CD4-positive, alpha-beta T cell treated with Interleukin-1 beta for 1 hour (primary cell): ENCODE measurements around the gene CMTR2.
A peak's percentile ranks its signal among the peaks of the same experiment; 100 is the strongest.
"Not testable (repeated sequence)": the region's sequence is repeated elsewhere in the genome, so short reads cannot be mapped to it uniquely, and the experiment has no call there.

ENCODE experiments used
- DNase-seq, 2 donors: peaks; one replicate each; pipeline ENCODE4 v3.0.0-alpha.2; 2020 to 2022

Gene CMTR2, protein sequence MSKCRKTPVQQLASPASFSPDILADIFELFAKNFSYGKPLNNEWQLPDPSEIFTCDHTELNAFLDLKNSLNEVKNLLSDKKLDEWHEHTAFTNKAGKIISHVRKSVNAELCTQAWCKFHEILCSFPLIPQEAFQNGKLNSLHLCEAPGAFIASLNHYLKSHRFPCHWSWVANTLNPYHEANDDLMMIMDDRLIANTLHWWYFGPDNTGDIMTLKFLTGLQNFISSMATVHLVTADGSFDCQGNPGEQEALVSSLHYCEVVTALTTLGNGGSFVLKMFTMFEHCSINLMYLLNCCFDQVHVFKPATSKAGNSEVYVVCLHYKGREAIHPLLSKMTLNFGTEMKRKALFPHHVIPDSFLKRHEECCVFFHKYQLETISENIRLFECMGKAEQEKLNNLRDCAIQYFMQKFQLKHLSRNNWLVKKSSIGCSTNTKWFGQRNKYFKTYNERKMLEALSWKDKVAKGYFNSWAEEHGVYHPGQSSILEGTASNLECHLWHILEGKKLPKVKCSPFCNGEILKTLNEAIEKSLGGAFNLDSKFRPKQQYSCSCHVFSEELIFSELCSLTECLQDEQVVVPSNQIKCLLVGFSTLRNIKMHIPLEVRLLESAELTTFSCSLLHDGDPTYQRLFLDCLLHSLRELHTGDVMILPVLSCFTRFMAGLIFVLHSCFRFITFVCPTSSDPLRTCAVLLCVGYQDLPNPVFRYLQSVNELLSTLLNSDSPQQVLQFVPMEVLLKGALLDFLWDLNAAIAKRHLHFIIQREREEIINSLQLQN

DNA sequence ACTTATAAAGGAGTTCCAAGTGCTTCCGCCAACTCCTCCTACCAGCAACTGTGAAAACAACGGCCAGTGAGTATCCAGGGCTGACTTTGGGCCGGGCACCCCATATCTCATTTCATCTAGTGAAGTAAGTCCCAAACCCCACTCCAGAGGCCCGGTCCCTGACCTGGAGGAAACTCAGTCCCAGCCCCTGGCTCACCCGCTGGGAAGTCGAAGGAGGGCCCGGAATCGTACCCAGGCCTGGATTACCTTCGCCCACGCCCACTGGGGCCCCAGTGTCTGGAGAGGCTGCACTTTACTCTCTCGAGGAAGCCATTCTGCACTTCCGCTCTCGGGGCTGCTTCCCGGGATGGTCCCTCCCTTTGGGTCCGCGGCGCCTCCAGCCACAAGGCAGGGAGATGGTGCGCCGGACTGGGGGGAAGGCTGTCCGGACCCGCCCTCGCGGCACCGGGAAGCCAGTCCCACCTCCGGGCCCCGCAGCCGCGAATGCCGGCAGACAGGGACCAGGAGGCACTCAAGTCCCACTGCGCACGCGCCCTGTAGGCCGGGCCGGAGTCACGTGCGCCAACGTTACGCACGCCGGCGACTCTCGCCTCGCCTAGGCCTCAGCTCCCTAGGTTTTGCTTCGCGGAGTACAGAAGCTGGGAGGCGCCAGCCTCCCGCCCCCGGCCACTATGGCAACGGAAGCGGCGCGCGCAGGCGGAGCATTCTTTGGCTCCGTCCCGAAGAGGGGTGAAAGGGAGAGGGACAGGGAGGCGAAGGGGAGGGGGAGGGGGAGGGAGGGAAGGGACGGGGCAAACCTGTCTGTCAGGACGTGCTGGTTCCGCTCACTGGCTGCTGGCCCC is at the start of gene CMTR2:
Gene CMTR2 (minus strand): TSS at position 513 of the 842 bp plus-strand sequence. CDS start 3,482 bp downstream, outside the sequence.
- peak; percentile 90 to 92 for DNase-seq

DNA sequence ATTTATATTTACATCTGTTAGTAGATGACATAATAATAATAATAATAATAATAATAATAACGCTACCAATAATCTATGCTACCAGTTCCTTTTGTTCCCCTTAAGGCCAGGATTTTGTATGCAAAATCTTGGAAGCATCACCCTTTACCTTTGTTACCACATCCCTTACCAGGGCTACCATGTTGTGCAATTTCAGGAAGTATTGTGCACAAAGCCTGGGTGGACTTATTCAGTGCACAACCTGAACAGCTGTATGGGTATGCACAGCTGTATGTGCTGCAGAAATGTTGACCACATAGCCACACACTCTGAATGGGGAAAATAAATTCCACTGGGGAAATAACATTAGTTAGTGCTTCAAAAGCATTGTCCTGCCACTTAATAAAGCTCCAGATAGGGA is 49.4 kb upstream of the CMTR2 start:
- no peak for DNase-seq

DNA sequence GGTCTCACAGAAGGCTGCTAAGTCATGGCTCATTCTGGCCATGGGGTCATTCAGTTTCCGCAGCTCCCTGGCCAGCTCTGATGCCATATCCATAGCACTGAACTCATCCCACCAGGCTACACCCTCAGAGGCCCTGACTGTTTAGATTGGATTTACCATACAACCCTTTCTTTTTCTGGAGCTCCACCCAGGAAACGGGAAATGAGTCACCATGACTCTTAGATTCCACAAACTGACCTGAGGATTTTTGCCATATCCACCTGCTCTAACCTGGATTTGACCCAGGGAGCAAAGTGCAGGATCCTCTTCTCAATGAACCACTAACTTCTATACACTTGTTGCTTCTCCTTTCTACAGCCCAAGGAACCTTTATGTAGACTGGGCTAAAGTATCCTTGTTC is 49.0 kb upstream of the CMTR2 start:
- no peak for DNase-seq

DNA sequence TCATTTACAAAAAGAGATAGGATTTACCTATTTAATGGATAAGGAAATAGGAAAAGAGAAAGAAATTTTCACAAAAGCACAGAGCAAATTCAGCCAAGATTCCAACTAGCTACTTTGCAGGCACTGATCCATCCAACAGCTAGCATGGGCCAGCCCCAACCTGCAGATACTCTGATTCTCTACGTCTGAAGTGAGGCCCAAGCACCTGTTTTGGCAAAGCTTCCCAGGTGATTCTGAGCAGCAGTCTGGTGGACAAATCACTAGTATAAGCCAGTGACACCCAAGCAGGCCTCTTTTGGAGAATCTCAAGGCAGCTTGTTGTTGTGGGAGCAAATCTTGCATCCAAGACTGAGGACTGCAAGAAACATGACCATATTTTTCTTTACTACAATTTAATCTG is 48.4 kb upstream of the CMTR2 start:
- DNase-seq: no peak

DNA sequence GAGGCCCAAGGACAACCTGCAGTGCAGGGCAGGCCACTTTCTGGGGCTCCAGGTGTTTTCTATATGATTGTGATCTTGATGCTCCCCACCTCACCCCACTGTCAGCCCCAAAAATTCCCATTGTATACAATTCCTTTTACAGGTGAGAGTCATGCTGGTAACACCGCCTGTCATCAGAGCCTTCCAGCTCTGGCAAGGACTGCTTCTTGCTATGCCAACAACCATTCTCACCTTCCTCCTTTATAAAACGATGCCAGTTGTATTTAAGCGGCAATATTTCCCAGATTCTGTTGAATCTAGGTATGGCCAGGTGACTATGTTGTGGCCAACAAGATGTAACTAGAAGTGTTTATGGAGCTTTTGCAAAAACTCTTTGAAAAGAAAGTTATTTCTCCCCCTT is 38.9 kb upstream of the CMTR2 start:
- DNase-seq: no peak

DNA sequence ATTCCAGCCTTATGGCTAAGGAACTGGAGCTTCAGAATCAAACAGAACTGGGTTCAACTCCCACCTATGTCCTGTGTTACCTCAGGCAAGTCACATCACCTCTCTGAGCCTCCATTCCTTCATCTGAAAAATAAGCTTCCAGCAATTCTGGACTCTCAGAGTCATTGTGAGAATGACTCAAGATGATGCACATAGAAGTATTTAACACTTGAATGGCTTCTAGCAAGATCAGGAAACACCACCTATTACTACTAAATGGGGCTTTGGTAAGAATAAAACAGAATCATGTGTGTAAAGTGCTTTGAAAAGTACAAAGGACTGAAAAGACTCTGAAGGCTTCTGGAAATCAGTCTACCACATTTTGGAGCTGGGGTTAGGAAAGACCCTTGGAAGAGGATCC is 38.5 kb upstream of the CMTR2 start:
- DNase-seq: no peak

DNA sequence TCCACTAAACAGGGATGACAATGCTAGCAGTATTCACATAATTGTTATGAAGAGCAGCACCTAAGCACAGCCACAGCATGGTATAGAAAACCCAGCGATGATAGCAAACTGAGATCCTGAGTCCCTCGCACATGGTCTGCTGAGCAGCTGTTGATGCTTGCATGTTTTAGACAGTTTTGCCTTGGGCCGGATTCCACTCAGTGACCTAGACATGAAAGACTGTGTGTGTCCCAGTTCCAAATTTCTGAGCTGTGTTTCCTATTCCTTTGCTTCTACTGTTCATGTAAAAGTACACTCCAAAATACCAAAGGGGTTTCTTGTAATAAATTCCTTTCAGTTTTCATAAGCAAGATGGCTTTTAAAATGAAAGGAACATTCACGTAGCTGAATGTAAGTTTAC is 30.8 kb upstream of the CMTR2 start:
- no peak for DNase-seq

DNA sequence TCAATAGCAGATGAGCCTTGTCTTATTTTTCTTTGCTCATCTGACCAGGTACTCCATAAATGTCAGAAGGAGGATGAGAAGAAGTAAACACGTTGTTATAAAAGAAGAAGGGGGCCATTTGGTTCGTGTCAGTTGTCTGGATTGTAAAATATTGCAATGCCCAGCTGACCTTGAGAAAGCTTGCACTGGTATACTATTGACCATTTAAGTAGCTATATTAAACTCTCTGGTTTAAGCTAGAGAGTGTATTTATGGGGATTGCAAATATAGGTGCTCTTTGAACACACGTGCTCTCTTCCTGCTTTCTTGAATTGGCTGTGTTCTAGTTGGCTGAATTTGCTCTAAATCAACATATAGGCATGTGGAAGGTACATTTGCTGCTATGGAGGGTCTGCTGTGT is 26.1 kb upstream of the CMTR2 start:
- no peak for DNase-seq

DNA sequence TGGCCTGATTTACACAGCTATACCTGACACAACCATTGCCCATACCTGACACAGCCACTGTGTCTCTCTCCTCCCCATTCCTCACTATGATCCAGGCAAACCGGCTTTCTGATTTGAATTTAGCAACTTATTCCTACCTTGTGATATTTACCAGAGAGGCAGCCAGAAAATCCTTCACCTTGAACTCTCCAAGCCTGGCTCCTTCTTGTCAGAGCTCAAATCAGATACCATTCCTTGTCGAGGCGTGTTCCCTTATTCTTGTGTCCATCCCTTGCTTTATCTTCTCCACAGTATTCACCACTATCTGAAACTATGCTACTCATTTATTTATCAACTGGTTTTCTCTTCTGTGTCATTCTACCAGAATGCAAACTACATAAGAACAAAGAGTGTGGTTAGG is 24.4 kb upstream of the CMTR2 start:
- not testable (repeated sequence) for DNase-seq

DNA sequence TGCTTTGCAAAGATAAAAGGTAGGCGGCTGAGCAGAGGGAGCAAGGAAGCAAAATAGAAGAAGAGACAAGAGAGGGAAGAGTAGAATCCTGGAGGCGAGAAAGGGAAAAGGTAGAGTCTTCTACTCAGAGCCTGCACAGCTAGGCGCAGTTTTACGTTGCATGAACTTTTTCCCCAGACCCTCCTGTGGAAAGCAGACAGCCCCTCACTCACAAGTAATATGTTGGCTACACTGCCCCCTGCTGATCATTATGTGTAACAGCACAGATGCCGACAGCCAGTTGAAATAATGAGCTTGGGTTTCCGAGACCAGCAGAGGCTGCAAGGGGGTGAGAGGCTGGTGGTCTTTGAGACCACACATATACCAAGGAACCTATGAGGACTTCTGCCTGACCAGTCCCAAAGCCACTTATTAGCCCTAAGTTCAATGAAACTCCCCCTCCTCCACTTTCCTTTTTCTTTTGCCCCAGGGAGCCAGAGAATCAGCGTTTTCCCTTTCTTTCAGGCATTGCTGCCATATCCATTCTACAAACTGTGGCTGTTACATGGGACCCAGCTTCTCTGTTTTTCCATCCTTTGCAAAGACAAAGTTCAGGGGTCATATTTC is 22.5 kb upstream of the CMTR2 start:
- peak; percentile 4 to 34 for DNase-seq

DNA sequence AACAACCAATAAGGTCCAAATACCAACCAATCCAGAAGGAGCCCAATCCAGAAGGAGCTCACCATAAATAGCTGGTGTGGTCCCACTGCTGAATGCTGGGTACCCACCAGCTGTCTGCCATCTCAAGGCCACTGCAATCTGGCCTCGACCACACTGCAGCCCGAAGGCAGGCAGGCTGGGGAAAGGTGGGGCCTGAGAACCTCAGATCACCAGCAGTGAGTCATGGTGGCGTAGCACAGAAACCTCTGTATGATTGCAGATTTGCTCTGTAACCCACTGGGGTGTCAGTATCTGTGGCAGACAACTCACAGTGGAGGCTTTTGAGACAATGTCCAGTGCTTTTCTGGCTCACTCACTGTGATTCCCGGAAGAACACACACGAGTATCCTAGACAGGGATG is 14.7 kb upstream of the CMTR2 start:
- DNase-seq: peak in 1 of 2 donors; percentile 3

DNA sequence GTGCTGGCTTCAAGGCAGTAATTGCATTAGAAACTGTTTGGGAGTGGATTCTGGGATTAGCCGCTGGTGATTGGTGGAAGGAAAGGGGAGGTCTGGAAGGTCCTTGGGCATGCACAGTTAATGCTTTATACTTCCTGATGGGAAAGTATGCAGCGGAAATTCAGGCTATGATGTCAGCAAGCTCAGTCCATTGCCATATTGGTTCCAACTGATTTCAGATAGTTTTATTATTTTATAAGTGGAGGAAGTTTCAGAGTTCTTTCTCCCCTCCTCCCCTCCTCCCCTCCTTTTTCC is 8.1 kb upstream of the CMTR2 start:
- no peak for DNase-seq

DNA sequence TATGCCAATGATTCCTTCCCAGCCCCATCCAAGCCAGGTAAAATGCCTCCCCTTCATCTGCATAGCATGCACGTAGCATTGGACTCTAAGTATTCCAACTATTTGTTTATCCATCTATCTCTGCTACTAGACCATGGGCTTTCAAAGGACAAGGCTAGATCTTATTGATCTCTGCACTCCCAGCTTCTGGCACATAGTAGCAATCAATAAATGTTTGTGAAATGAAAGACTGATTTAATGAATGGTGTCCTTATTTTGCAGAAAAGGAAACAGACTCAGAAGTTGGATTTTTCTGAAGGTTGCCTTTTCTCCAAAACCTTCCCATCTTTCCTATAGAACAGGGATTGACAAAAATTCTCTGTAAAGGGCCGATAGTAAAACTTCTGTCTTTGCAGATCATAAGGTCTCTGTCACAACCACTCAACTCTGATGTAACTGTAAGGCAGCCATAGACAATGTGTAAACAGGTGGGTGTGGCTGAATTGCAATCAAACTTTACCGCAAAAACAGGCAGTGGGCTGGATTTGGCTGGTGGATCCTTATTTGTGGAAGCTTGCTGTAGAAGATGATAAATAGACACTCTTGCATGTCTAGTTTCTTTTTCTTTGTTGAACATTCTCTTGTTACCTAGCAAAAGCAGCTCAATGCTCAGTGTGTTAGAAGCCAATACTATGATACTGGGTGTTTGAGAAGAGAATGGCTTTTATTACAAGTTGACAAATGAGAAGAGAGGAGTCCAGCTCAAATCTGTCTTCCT is 7.6 kb upstream of the CMTR2 start:
- no peak for DNase-seq

DNA sequence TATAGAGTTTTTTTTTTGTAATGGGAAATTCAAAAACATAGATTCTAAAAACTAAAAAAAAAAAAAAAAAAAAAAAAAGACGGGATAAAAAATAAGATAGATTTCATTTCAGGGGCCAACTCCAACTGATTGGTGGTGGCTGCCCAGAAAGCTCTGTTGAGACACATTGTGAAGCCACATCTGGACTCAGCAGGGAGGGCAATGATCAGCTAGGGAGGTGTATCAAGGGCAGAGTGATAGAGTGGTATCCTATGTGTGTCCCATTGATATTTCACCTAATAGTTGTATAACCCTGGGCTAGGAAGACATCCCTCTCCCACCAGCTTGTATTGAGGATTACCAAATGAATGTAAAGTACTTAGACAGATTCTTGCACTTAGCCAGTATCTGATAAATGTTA is 6.7 kb upstream of the CMTR2 start:
- no peak for DNase-seq

DNA sequence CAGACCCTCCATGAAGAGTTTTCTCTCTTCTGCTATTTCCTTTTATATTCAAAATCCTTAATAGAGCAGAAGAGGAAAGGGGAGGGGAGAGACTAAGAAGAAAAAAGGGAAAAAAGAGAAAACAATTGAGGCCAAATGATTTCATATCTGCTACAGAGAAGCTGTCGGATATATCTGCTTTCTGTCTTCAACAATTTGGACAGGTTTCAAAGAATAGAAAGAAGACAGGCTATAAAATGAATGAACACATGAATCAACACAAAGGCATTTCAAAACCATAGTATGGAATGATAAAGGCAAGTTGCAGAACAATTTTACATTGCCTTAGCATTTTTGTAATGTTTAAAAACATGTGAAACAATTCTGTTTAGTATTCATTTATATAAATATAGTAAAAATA is 4.7 kb upstream of the CMTR2 start:
- DNase-seq: no peak

DNA sequence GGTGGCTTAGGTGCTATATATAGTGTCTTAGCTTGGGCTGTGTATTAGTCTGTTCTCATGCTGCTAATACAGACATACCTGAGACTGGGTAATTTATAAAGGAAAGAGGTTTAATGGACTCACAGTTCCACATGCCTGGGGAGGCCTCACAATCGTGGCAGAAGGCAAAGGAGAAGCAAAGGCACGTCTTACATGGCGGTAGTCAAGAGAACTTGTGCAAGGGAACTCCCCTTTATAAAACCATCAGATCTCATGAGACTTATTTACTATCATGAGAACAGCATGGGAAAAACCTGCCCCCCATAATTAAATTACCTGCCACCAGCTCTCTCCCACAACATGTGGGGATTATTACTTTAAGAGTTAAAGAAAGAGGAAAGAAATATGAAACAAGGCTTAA is 2.9 kb upstream of the CMTR2 start:
- DNase-seq: not testable (repeated sequence)

DNA sequence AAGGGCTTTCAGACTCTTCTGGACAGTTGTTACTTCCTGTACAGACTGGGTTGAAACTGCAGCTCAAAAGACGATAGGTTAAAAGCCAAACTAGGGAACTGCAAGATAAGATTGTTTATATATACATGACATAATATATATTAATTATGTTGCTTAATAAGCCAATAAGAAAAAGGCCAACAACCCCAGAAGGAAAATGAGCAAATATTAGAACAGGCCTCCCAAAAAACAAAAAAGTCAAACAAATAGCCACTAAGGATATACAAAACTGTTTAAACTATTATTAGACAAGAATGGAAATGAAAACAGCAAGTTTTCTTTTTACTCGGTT is 495 bp upstream of the CMTR2 start:
- DNase-seq: no peak

DNA sequence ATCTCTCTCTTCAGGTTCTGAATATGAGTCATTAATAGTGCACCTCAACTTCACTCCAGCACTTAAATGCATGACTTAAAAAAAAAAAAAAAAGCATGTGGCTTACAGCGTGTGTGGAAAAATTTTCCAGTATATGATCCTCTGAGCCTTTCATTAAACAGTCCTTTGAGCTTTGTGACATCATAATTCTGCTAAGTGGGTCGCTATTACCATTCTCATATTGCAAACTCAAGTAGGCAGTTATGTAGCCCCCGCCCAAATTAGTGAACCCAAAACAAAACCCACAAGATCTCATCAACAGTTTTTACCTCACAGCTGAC is 672 bp downstream of the CMTR2 start:
- no peak for DNase-seq

DNA sequence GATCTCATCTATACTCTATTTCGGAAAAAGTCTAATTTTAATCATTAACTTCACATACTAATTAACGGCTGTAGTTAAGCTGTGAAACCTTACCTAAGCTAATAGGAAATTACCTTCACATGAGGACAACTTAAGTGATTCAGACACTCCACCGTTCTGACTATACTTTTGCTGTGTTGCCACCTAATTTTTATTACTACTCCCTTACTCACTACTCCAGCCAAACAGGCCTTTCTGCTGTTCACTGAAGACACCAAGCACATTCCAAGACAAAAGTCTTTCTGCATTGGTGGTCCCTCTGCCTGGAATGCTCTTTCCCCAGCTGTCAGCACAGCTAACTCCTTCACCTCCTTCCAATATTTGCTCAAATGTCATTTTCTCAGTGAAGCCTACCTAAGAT is 1.3 kb downstream of the CMTR2 start:
- no peak for DNase-seq

DNA sequence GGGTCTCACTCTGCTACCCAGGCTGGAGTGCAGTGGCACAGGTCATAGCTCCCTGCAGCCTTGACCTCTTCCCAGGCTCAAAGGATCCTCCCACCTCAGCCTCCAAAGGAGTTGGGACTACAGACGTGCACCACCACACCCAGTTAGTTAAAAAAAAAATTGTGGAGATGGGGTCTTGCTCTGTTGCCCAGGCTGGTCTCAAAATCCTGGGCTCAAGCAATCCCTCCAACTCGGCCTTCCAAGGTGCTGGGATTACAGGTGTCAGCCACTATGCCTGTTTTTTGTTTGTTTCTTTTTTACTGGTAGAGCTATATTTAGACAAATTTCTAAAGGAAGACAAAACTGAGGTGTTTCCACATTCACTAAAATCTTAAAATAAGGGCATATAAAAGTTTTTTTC is 1.7 kb downstream of the CMTR2 start:
- DNase-seq: no peak

DNA sequence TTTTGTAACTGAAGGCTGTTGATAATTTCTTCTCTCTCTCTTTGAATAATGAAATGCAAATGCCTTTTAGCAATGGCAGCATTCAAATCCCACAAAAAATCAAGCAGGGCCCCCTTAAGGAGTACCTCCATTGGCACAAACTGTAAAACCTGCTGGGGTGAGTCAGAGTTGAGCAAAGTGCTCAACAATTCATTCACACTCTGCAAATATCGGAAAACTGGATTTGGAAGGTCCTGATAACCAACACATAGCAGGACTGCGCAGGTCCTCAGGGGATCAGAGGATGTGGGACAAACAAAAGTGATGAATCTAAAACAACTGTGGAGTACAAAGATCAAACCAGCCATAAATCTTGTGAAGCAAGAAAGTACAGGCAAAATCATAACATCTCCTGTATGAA is 5.6 kb downstream of the CMTR2 start:
- DNase-seq: no peak

DNA sequence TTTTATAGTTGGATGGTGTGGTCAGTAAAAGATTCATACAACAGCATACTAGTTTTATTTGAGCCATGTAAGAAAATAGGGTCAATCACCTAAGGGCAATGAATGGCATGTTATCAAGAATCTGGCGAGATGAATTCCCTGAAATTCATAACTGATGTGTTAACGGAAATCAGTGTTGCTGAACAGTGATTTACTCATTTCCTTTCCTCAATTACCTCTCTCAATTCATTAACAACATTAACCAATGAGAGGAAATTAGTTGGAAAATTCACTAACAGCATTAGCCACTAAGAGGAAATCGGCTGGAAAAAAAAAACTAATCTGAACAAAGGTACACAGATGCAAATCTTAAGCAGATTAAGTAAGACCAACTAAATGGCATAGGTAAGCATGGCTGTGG is 6.3 kb downstream of the CMTR2 start:
- no peak for DNase-seq
